IMR-90 (cell line): ENCODE results near the gene DZANK1. TPM values are rescaled to one million over a fixed set of nuclear protein-coding genes. Genes with fewer than 3 reads are reported as not detected.

ENCODE experiments used
- ATAC-seq: fragments of 200-7000 bp; cut with Tn5 transposase; 2 replicates; pipeline ENCODE4 v1.9.1; 2020; ENCODE audit warnings: low read depth, mild to moderate bottlenecking, moderate library complexity
- BruUV-seq: library from RNA; stranded (reverse); fragments of 400-500 nt; replicated peaks from 2 replicates; lab custom pipeline; 2021; lab: Mats Ljungman, UMichigan
- CTCF ChIA-PET: fragments of 300-600 bp; formaldehyde crosslinking; extraction: SDS; loops from one replicate; lab custom pipeline; 2021; ENCODE audit warnings: antibody characterized with exemption; lab: Yijun Ruan, JAX
- POLR2A ChIA-PET: fragments of 300-600 bp; sonication (Branson Sonifier 250); formaldehyde crosslinking; loops from one replicate; lab custom pipeline; 2022; ENCODE audit warnings: antibody characterized with exemption; ENCODE audit not compliant: unreplicated experiment; lab: Charles Lee
- DNase-seq: peaks from one replicate; pipeline ENCODE4 v3.0.0; 2013
- H2AFZ ChIP-seq: replicated peaks from 2 replicates; pipeline ENCODE3; 2013; ENCODE audit warnings: low read length, mild to moderate bottlenecking; ENCODE audit not compliant: poor library complexity
- H2AK5ac ChIP-seq: 2 replicates; pipeline ENCODE4 v1.6.1; 2013; ENCODE audit warnings: low read depth, low read length, inconsistent platforms
- H2AK9ac ChIP-seq: replicated peaks from 2 replicates; pipeline ENCODE3; 2013; ENCODE audit warnings: mild to moderate bottlenecking, low read depth, low read length, moderate library complexity; ENCODE audit not compliant: poor library complexity
- H2BK120ac ChIP-seq: 2 replicates; pipeline ENCODE4 v1.6.1; 2013; ENCODE audit warnings: low read depth, low read length, inconsistent platforms
- H2BK15ac ChIP-seq: 3 replicates; pipeline ENCODE4 v1.6.1; 2013; ENCODE audit warnings: low read depth, low read length, inconsistent platforms
- H2BK20ac ChIP-seq: 2 replicates; pipeline ENCODE4 v1.6.1; 2013; ENCODE audit warnings: low read depth, mild to moderate bottlenecking, inconsistent platforms, low read length, moderate library complexity
- H2BK5ac ChIP-seq: 2 replicates; pipeline ENCODE4 v1.6.1; 2013; ENCODE audit warnings: mild to moderate bottlenecking, low read depth, low read length, inconsistent platforms; ENCODE audit not compliant: poor library complexity, severe bottlenecking
- H3K14ac ChIP-seq: replicated peaks from 2 replicates; pipeline ENCODE4 v1.6.1; 2013; ENCODE audit warnings: low read depth, low read length, inconsistent platforms
- H3K18ac ChIP-seq: 2 replicates; pipeline ENCODE4 v1.6.1; 2013; ENCODE audit warnings: low read depth, low read length, control low read depth
- H3K23ac ChIP-seq: 2 replicates; pipeline ENCODE4 v1.6.1; 2013; ENCODE audit warnings: low read depth, low read length, inconsistent platforms
- H3K27ac ChIP-seq: 2 replicates; pipeline ENCODE4 v1.5.1; 2013; ENCODE audit warnings: mild to moderate bottlenecking, control low read depth, low read length; ENCODE audit not compliant: insufficient read depth
- H3K27me3 ChIP-seq: 2 replicates; pipeline ENCODE4 v1.6.1; 2013; ENCODE audit warnings: low read length; ENCODE audit not compliant: control insufficient read depth, insufficient read depth
- H3K36me3 ChIP-seq: 2 replicates; pipeline ENCODE4 v1.6.1; 2013; ENCODE audit warnings: low read length, mixed read lengths; ENCODE audit not compliant: control insufficient read depth, insufficient read depth
- H3K4ac ChIP-seq: 2 replicates; pipeline ENCODE4 v1.6.1; 2013; ENCODE audit warnings: low read depth, low read length, inconsistent platforms
- H3K4me1 ChIP-seq: 2 replicates; pipeline ENCODE4 v1.6.1; 2013; ENCODE audit warnings: low read length, mixed read lengths; ENCODE audit not compliant: control insufficient read depth, insufficient read depth
- H3K4me2 ChIP-seq: 2 replicates; pipeline ENCODE4 v1.6.1; 2013; ENCODE audit warnings: low read depth, mild to moderate bottlenecking, control low read depth, low read length, moderate library complexity
- H3K4me3 ChIP-seq: 2 replicates; pipeline ENCODE4 v1.5.1; 2013; ENCODE audit warnings: low read depth, mild to moderate bottlenecking, control low read depth, low read length, moderate library complexity; ENCODE audit not compliant: insufficient read depth
- H3K56ac ChIP-seq: 2 replicates; pipeline ENCODE4 v1.6.1; 2013; ENCODE audit warnings: low read length, inconsistent platforms; ENCODE audit not compliant: insufficient read depth; ENCODE audit errors: extremely low read depth
- H3K79me1 ChIP-seq, 2 experiments: 2 replicates each; pipeline ENCODE4 v1.6.1; 2013; ENCODE audit warnings: low read length in 2 of 2, inconsistent platforms in 1 of 2, low read depth in 1 of 2
- H3K9ac ChIP-seq: 2 replicates; pipeline ENCODE4 v1.6.1; 2013; ENCODE audit warnings: low read depth, low read length, control low read depth
- H3K9me1 ChIP-seq: 2 replicates; pipeline ENCODE4 v1.6.1; 2013; ENCODE audit warnings: low read length, inconsistent platforms; ENCODE audit not compliant: insufficient read depth
- H3K9me3 ChIP-seq: 2 replicates; pipeline ENCODE4 v1.6.1; 2013; ENCODE audit warnings: low read length; ENCODE audit not compliant: control insufficient read depth, insufficient read depth
- H4K20me1 ChIP-seq: 2 replicates; pipeline ENCODE4 v1.6.1; 2013; ENCODE audit warnings: low read length, inconsistent platforms; ENCODE audit not compliant: insufficient read depth
- H4K5ac ChIP-seq: 2 replicates; pipeline ENCODE4 v1.6.1; 2013; ENCODE audit warnings: mild to moderate bottlenecking, low read depth, low read length, control low read depth
- H4K8ac ChIP-seq, 2 experiments: 2 replicates each; pipeline ENCODE4 v1.6.1; 2013; ENCODE audit warnings: low read depth in 2 of 2, low read length in 2 of 2, control low read depth in 1 of 2, inconsistent platforms in 1 of 2
- H4K91ac ChIP-seq: 2 replicates; pipeline ENCODE4 v1.6.1; 2013; ENCODE audit warnings: low read depth, low read length, inconsistent platforms; ENCODE audit not compliant: insufficient read depth
- WGBS, 2 experiments: methylation state at CpG; one replicate each; pipeline versions ENCODE4 v1.1.5 to v1.1.7; 2013; ENCODE audit warnings: missing lambda C conversion rate in 2 of 2; ENCODE audit not compliant: insufficient read length in 1 of 2; ENCODE audit errors: extremely low coverage in 2 of 2; 5-methylcytosine and 5-hydroxymethylcytosine counted together
- dilution Hi-C: fragments of 300-500 bp; cut with HindIII; formaldehyde crosslinking; loops from one replicate; pipeline ENCODE4 v1.14.3; 2018; ENCODE audit warnings: low sequenced_read_pairs; ENCODE audit not compliant: unreplicated experiment
- in situ Hi-C: fragments of 300-500 bp; cut with MboI; formaldehyde crosslinking; loops from 3 replicates; pipeline ENCODE4 v1.14.3; 2019; ENCODE audit warnings: low sequenced_read_pairs, inconsistent platforms, mixed read lengths
- intact Hi-C: fragments of 100-400 bp; cut with micrococcal nuclease; formaldehyde crosslinking; loops from 2 replicates; pipeline ENCODE4 v1.10.0; 2022
- polyA plus RNA-seq, 3 experiments: library from polyadenylated mRNA; depleted of rRNA; stranded (reverse); fragments of >200 nt; gene quantifications; 2 replicates each; pipeline ENCODE4 v1.2.3, GENCODE V29; 2012; ENCODE audit warnings: low replicate concordance in 1 of 3
- total RNA-seq: library from RNA; depleted of rRNA; stranded (reverse); fragments of >200 nt; gene quantifications from 2 replicates; pipeline ENCODE4 v1.2.3, GENCODE V29; 2012
- TF ChIP-seq, protein P1 (sequence below): conservative IDR thresholded peaks from 2 replicates; pipeline ENCODE4 v1.5.1; 2012; ENCODE audit warnings: mild to moderate bottlenecking, low read depth, low read length, improper control_type of control experiment

DZANK1 gene
- total and polyA plus RNA-seq, 2 of the 4 experiments (the other 2 are of a cell fraction), result 0.54 to 1.1 TPM

- Histone ChIP-seq H3K9me1 (no peaks in the 10 kb centered on the region), H3K14ac (no peak overlapping the region), H3K23ac (no peak overlapping the region), H4K5ac (no peak overlapping the region), H3K56ac (no peak overlapping the region), H3K4me3 (no peak overlapping the region), H3K9me3 (no peaks in the 10 kb centered on the region), H3K79me1 (no peaks in the 10 kb centered on the region), H3K18ac (no peak overlapping the region), H4K8ac (no peak overlapping the region), H2BK15ac (no peak overlapping the region), H3K9ac (no peak overlapping the region), H2BK5ac (no peak overlapping the region), H2AK9ac (no peak overlapping the region), H3K27ac (no peak overlapping the region), H2AK5ac (no peak overlapping the region), H3K36me3 (peaks cover 15% of the 10 kb centered on the region), H3K4ac (no peak overlapping the region), H2AFZ (no peak overlapping the region), H2BK120ac (no peak overlapping the region), H3K4me2 (no peak overlapping the region), H4K20me1 (no peaks in the 10 kb centered on the region), H3K27me3 (no peaks in the 10 kb centered on the region), H2BK20ac (no peak overlapping the region), H3K4me1 (no peaks in the 10 kb centered on the region), H4K91ac (no peak overlapping the region)
- ATAC-seq (no peak), DNase-seq (no peak)
- WGBS, 2 experiments, result no CpG with 5 or more reads among the region's 1 CpG
- no TSS peak for BruUV-seq
- dilution Hi-C loops, result no loop called here
- in situ Hi-C loops, result no loop called here
- POLR2A ChIA-PET, result no interaction called here
- intact Hi-C loops, result loop anchor here (10.0 kb wide), 1 partner anchor 58 kb away; no protein-coding TSS in a partner anchor
- CTCF ChIA-PET, result no interaction called here
- TF ChIP-seq, protein P1, sequence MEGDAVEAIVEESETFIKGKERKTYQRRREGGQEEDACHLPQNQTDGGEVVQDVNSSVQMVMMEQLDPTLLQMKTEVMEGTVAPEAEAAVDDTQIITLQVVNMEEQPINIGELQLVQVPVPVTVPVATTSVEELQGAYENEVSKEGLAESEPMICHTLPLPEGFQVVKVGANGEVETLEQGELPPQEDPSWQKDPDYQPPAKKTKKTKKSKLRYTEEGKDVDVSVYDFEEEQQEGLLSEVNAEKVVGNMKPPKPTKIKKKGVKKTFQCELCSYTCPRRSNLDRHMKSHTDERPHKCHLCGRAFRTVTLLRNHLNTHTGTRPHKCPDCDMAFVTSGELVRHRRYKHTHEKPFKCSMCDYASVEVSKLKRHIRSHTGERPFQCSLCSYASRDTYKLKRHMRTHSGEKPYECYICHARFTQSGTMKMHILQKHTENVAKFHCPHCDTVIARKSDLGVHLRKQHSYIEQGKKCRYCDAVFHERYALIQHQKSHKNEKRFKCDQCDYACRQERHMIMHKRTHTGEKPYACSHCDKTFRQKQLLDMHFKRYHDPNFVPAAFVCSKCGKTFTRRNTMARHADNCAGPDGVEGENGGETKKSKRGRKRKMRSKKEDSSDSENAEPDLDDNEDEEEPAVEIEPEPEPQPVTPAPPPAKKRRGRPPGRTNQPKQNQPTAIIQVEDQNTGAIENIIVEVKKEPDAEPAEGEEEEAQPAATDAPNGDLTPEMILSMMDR, result no peak
Observed at GRCh38 chr20:18477218-18477617, 10.4 kb upstream of the DZANK1 start.
